Ectodermal cell (in vitro differentiated cells): ENCODE results near the gene CSNK1G2.
A peak's percentile ranks its signal among the peaks of the same experiment; 100 is the strongest.

Source experiments
- H3K27ac ChIP-seq: 2 replicates; pipeline ENCODE4 v1.7.0; 2013; ENCODE audit warnings: mild to moderate bottlenecking, low read depth, low read length; ENCODE audit not compliant: insufficient read depth, poor library complexity, severe bottlenecking
- H3K27me3 ChIP-seq: 2 replicates; pipeline ENCODE4 v1.7.0; 2013; ENCODE audit warnings: mild to moderate bottlenecking, low read length; ENCODE audit not compliant: insufficient read depth, control insufficient read depth, poor library complexity, severe bottlenecking
- H3K36me3 ChIP-seq: one replicate; pipeline ENCODE4 v1.7.0; 2013; ENCODE audit warnings: low read length; ENCODE audit not compliant: control insufficient read depth, insufficient read depth
- H3K4me1 ChIP-seq: one replicate; pipeline ENCODE4 v1.7.0; 2013; ENCODE audit warnings: low read length; ENCODE audit not compliant: control insufficient read depth, insufficient read depth
- H3K4me3 ChIP-seq: 2 replicates; pipeline ENCODE4 v1.7.0; 2013; ENCODE audit warnings: low read depth, low read length, control low read depth; ENCODE audit not compliant: insufficient read depth
- H3K9me3 ChIP-seq: 2 replicates; pipeline ENCODE4 v1.7.0; 2013; ENCODE audit warnings: mild to moderate bottlenecking, low read length, moderate library complexity; ENCODE audit not compliant: control insufficient read depth
- WGBS, 2 experiments: methylation state at CpG; one replicate each; pipeline ENCODE4 v1.1.7; 2013; ENCODE audit warnings: missing lambda C conversion rate in 2 of 2; 5-methylcytosine and 5-hydroxymethylcytosine counted together

The CSNK1G2 gene

GRCh38 chr19:1978346-1978894 is 37.4 kb downstream of the CSNK1G2 start:
- Histone ChIP-seq H3K4me1 (no peaks in the 10 kb centered on the region), H3K27me3 (no peaks in the 10 kb centered on the region), H3K4me3 (no peak overlapping the region), H3K27ac (no peak overlapping the region), H3K36me3 (peaks cover 24% of the 10 kb centered on the region), H3K9me3 (no peaks in the 10 kb centered on the region)
- 96% methylated on average over 51 of the region's 51 CpGs for WGBS, 2 experiments

- WGBS, 2 experiments, result 96 to 97% methylated on average over 40 to 42 of the region's 43 CpGs
- H3K27me3 ChIP-seq, result no peaks in the 10 kb centered on the region
- no peaks in the 10 kb centered on the region for H3K4me1 ChIP-seq
- no peaks in the 10 kb centered on the region for H3K9me3 ChIP-seq
- H3K27ac ChIP-seq, result no peak overlapping the region
- H3K4me3 ChIP-seq, result no peak overlapping the region
- peaks cover 24% of the 10 kb centered on the region for H3K36me3 ChIP-seq
Measured at GRCh38 chr19:1979017-1979416, 38.0 kb downstream of the CSNK1G2 start.

GRCh38 chr19:1979642-1980041 is 38.7 kb downstream of the CSNK1G2 start:
- 96% methylated on average over 28 of the region's 28 CpGs for WGBS, 2 experiments
- Histone ChIP-seq H3K27me3 (no peaks in the 10 kb centered on the region), H3K27ac (no peak overlapping the region), H3K9me3 (no peaks in the 10 kb centered on the region), H3K4me1 (no peaks in the 10 kb centered on the region), H3K36me3 (peaks cover 23% of the 10 kb centered on the region), H3K4me3 (no peak overlapping the region)

GRCh38 chr19:1980091-1980808 is 39.3 kb downstream of the CSNK1G2 start:
- H3K4me3 ChIP-seq, result no peak overlapping the region
- no peak overlapping the region for H3K27ac ChIP-seq
- no peaks in the 10 kb centered on the region for H3K27me3 ChIP-seq
- 96 to 97% methylated on average over 34 to 35 of the region's 35 CpGs for WGBS, 2 experiments
- no peaks in the 10 kb centered on the region for H3K4me1 ChIP-seq
- H3K36me3 ChIP-seq, result peaks cover 18% of the 10 kb centered on the region
- no peaks in the 10 kb centered on the region for H3K9me3 ChIP-seq

GRCh38 chr19:1980809-1981181 is 39.8 kb downstream of the CSNK1G2 start:
- H3K36me3 ChIP-seq, result peaks cover 18% of the 10 kb centered on the region
- no peak overlapping the region for H3K27ac ChIP-seq
- H3K9me3 ChIP-seq, result no peaks in the 10 kb centered on the region
- 96% methylated on average over 31 of the region's 31 CpGs for WGBS, 2 experiments
- H3K4me3 ChIP-seq, result no peak overlapping the region
- H3K4me1 ChIP-seq, result no peaks in the 10 kb centered on the region
- H3K27me3 ChIP-seq, result no peaks in the 10 kb centered on the region

GRCh38 chr19:1981253-1981652 is 40.3 kb downstream of the CSNK1G2 start:
- H3K36me3 ChIP-seq, result peaks cover 21% of the 10 kb centered on the region
- 94 to 97% methylated on average over 20 of the region's 20 CpGs for WGBS, 2 experiments

GRCh38 chr19:1984357-1984756 is 43.4 kb downstream of the CSNK1G2 start:
- no peaks in the 10 kb centered on the region for H3K9me3 ChIP-seq
- no peaks in the 10 kb centered on the region for H3K27me3 ChIP-seq
- WGBS, 2 experiments, result 94 to 96% methylated on average over 10 of the region's 10 CpGs
- no peak overlapping the region for H3K27ac ChIP-seq
- H3K4me1 ChIP-seq, result no peaks in the 10 kb centered on the region
- no peak overlapping the region for H3K4me3 ChIP-seq
- H3K36me3 ChIP-seq, result peaks cover 30% of the 10 kb centered on the region

More at GRCh38 chr19:1981253-1981652, 40.3 kb downstream of the CSNK1G2 start:
- Histone ChIP-seq H3K4me3 (no peak overlapping the region), H3K9me3 (no peaks in the 10 kb centered on the region), H3K27me3 (no peaks in the 10 kb centered on the region), H3K27ac (no peak overlapping the region), H3K4me1 (no peaks in the 10 kb centered on the region)

GRCh38 chr19:1985588-1986356 is 44.8 kb downstream of the CSNK1G2 start:
- peak overlapping the region; percentile 62 for H3K27ac ChIP-seq
- WGBS, 2 experiments, result 95 to 96% methylated on average over 44 of the region's 44 CpGs
- no peak overlapping the region for H3K4me3 ChIP-seq
- peaks cover 37% of the 10 kb centered on the region for H3K36me3 ChIP-seq
- no peaks in the 10 kb centered on the region for H3K9me3 ChIP-seq
- H3K27me3 ChIP-seq, result no peaks in the 10 kb centered on the region
- no peaks in the 10 kb centered on the region for H3K4me1 ChIP-seq

- H3K4me1 ChIP-seq, result no peaks in the 10 kb centered on the region
- no peak overlapping the region for H3K4me3 ChIP-seq
- no peak overlapping the region for H3K27ac ChIP-seq
- H3K27me3 ChIP-seq, result no peaks in the 10 kb centered on the region
- WGBS, 2 experiments, result 95% methylated on average over 42 of the region's 42 CpGs
- H3K9me3 ChIP-seq, result no peaks in the 10 kb centered on the region
- H3K36me3 ChIP-seq, result peaks cover 39% of the 10 kb centered on the region
Measured at GRCh38 chr19:1986357-1987162, 45.6 kb downstream of the CSNK1G2 start.
